ENCODE measurements around the gene RAB11FIP2. TPM values are rescaled to one million over a fixed set of nuclear protein-coding genes. Genes with fewer than 3 reads are reported as not detected.

RAB11FIP2 gene
- total and polyA plus RNA-seq, 2 of the 4 experiments (the other 2 are of a cell fraction) = 3.6 to 16.1 TPM

- H4K20me1 ChIP-seq (ENCODE audit: insufficient read depth, low read length) = no peaks in the 10 kb centered on the region
- no peaks in the 10 kb centered on the region for H3K79me1 ChIP-seq (ENCODE audit: low read depth in 1 of 2, low read length in 2 of 2)
- no peak for DNase-seq
- H4K5ac ChIP-seq (ENCODE audit: low read depth, low read length) = no peak overlapping the region
- POLR2A ChIA-PET (ENCODE audit: unreplicated experiment) = no interaction called here
- H3K56ac ChIP-seq (ENCODE audit: extremely low read depth, insufficient read depth, low read length) = no peak overlapping the region
- no peak overlapping the region for H3K27ac ChIP-seq (ENCODE audit: insufficient read depth, low read length)
- no CpG with 5 or more reads among the region's 4 CpGs for WGBS, 2 experiments (ENCODE audit: extremely low coverage in 2 of 2, insufficient read length in 1 of 2)
- H3K9me1 ChIP-seq (ENCODE audit: insufficient read depth, low read length) = no peaks in the 10 kb centered on the region
- no peak overlapping the region for H2AFZ ChIP-seq (replicated peaks; ENCODE audit: low read length, poor library complexity)
- CTCF ChIA-PET = no interaction called here
- H3K14ac ChIP-seq (replicated peaks; ENCODE audit: low read depth, low read length) = no peak overlapping the region
- ATAC-seq (ENCODE audit: low read depth) = no peak
- no peak overlapping the region for H4K91ac ChIP-seq (ENCODE audit: insufficient read depth, low read depth, low read length)
- H3K9me3 ChIP-seq (ENCODE audit: control insufficient read depth, insufficient read depth, low read length) = no peaks in the 10 kb centered on the region
- H3K4me2 ChIP-seq (ENCODE audit: low read depth, low read length) = no peak overlapping the region
- BruUV-seq (replicated peaks) = no TSS peak
- H4K8ac ChIP-seq (ENCODE audit: low read depth in 2 of 2, low read length in 2 of 2) = no peak overlapping the region
- intact Hi-C loops (cut with micrococcal nuclease) = no loop called here
- H3K23ac ChIP-seq (ENCODE audit: low read depth, low read length) = no peak overlapping the region
- no peak overlapping the region for H3K18ac ChIP-seq (ENCODE audit: low read depth, low read length)
- no peak overlapping the region for H2AK5ac ChIP-seq (ENCODE audit: low read depth, low read length)
- H3K36me3 ChIP-seq (ENCODE audit: control insufficient read depth, insufficient read depth, low read length) = no peaks in the 10 kb centered on the region
- H3K4me1 ChIP-seq (ENCODE audit: control insufficient read depth, insufficient read depth, low read length) = no peaks in the 10 kb centered on the region
- no peaks in the 10 kb centered on the region for H3K27me3 ChIP-seq (ENCODE audit: control insufficient read depth, insufficient read depth, low read length)
- TF ChIP-seq RFX5 (IDR thresholded peaks at IDR 0.05; ENCODE audit: low read depth, low read length) = no peak
- TF ChIP-seq USF2 (IDR thresholded peaks at IDR 0.05; ENCODE audit: low read depth, low read length) = no peak
- no peak for TF ChIP-seq FOS (IDR thresholded peaks at IDR 0.05; ENCODE audit: low read depth, low read length)
- TF ChIP-seq MAZ (IDR thresholded peaks at IDR 0.05; ENCODE audit: borderline replicate concordance, low read depth, low read length) = no peak
- TF ChIP-seq POLR2A (IDR thresholded peaks at IDR 0.05; ENCODE audit: low read depth, low read length) = no peak
- TF ChIP-seq MXI1 (IDR thresholded peaks at IDR 0.05; ENCODE audit: borderline replicate concordance, low read depth, low read length) = no peak
- no peak for TF ChIP-seq CHD1 (IDR thresholded peaks at IDR 0.05; ENCODE audit: low read depth, low read length)
- TF ChIP-seq RAD21 (IDR thresholded peaks at IDR 0.05; ENCODE audit: low read length) = no peak
- TF ChIP-seq CEBPB (IDR thresholded peaks at IDR 0.05; ENCODE audit: low read depth, low read length) = no peak
- TF ChIP-seq SMC3 (IDR thresholded peaks at IDR 0.05; ENCODE audit: low read depth, low read length) = no peak
- no peak for TF ChIP-seq BHLHE40 (IDR thresholded peaks at IDR 0.05; ENCODE audit: low read depth, low read length)
- no peak for TF ChIP-seq RCOR1 (IDR thresholded peaks at IDR 0.05; ENCODE audit: insufficient replicate concordance, low read length)
- no peak overlapping the region for H2BK120ac ChIP-seq (ENCODE audit: low read depth, low read length)
- no peak overlapping the region for H2AK9ac ChIP-seq (replicated peaks; ENCODE audit: low read depth, low read length, poor library complexity)
- in situ Hi-C loops (cut with MboI; ENCODE audit: low sequenced_read_pairs) = no loop called here
- H3K9ac ChIP-seq (ENCODE audit: low read depth, low read length) = no peak overlapping the region
- dilution Hi-C loops (cut with HindIII; ENCODE audit: low sequenced_read_pairs, unreplicated experiment) = no loop called here
- no peak overlapping the region for H2BK5ac ChIP-seq (ENCODE audit: low read depth, low read length, poor library complexity, severe bottlenecking)
- H3K4ac ChIP-seq (ENCODE audit: low read depth, low read length) = no peak overlapping the region
- H2BK15ac ChIP-seq (ENCODE audit: low read depth, low read length) = no peak overlapping the region
- no peak overlapping the region for H3K4me3 ChIP-seq (ENCODE audit: insufficient read depth, low read depth, low read length)
- no peak overlapping the region for H2BK20ac ChIP-seq (ENCODE audit: low read depth, low read length)
These were observed 10.6 kb upstream of the RAB11FIP2 start for GRCh38 chr10:118057361-118057760.
